Middle frontal gyrus (tissue), 1 donor: ENCODE data around the gene AGBL4.

Experiments used
- DNase-seq: peaks from one replicate; pipeline ENCODE4 v3.0.0-alpha.2; 2015; ENCODE audit warnings: low spot score; ENCODE audit errors: extremely low spot score

AGBL4 gene

DNA sequence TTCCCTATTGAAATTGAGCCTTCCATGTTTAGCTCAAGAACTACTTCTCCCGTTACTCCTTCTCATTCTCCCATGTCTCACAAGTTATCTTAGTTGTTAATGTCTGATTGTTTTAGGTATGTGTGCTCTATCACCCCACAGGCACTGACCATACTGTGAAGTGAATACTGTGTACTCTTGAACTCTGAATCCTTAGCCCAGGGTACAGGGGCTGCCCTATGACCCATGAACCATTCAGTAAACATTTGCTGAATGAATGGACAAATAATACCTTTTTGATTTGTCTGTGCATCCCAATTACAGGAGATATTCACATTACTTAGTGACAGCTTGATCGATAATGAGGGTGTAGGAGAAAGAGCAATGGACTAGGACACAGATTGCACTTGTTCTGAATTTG, 1077.7 kb downstream of the AGBL4 start:
- DNase-seq, result no peak

DNA sequence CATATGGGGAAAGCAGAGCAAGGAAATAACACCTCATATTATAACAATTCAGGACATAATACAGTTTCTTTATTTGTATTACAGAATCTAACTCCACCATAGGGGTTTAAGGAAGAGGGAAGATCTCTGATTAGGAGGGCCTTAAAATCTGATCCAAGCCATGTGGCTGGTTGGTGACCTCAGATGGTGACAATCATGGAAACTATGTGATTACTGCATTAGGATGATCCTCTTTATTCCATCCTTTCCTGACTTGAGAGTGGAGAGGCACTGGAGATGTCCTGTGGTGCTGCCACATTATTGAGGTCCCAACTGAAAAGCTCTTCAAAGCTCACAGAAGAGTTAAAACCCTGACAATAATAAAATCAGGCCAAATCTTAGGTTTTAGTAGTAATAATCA, 1078.9 kb downstream of the AGBL4 start:
- no peak for DNase-seq

DNA sequence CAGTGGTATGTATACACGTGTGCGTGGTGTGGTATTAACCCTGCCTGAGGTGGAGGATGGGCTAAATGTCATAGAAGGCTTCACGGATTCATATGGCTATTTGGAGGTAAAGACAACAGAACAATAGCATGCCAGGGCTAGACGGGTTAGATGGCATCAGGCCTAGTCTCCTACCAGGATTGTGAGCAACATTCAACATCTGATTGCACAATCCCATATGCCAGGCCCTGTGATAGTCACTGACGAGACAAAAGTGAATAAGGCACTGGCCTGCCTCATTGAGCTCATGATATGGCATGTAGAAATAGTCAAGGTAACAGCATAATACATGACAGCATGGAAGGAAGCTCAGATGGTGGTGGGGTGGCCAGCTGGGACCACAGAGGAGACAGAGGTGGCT, 1079.9 kb downstream of the AGBL4 start:
- DNase-seq, result no peak

DNA sequence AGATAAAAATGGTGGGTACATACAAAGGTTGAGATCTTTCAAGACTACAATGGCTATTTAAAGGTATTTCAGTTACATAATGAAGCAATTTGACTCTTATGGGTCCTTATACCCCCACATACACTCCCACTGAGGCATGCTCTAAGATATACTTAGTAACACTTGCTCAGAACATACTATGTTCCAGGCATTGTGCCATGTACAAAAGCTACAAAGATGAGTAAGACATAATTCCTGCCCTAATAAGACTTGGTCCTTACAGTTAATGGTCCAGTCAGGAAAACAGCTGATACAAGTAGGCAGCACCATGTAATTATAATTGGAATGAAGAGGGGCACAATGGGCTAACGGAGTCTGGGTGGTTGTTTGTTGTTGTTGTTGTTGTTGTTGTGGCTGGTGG, 1080.4 kb downstream of the AGBL4 start:
- no peak for DNase-seq

DNA sequence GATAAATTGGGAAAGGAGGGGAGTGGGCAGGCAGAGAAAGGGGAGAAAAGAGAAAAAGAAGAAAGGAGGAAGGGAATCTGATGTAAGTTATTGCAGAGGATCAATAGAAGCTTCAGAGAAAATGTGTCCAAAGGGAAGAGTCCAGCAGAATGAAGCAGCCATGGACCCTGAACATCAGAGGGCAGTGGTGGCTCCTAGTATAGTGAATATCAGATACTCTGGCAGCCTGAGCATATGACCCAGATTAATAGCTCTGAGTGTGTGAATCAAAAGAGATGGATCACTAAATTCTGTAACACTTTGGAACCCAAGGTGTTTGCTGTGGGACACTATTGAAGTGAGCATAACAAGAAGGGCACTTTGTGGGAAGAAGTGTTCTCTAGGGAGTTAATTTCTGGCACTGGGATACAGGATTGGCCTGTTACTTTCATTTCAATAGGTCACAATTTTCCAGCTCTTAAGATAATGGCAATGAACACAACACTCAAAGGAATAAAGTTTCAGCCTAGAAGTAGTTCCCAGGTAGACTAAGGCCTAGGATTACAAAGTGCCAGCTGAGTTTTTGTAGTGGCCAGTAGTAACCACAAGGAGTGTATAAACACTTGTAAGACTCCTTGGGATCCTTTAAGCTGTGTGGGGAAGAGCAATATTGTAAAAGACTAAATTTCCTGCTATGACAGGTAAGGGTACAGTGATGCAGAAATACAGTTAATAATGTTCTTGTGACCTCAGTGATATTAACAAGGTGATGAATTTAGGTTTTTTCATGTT, 1082.6 kb downstream of the AGBL4 start:
- no peak for DNase-seq

DNA sequence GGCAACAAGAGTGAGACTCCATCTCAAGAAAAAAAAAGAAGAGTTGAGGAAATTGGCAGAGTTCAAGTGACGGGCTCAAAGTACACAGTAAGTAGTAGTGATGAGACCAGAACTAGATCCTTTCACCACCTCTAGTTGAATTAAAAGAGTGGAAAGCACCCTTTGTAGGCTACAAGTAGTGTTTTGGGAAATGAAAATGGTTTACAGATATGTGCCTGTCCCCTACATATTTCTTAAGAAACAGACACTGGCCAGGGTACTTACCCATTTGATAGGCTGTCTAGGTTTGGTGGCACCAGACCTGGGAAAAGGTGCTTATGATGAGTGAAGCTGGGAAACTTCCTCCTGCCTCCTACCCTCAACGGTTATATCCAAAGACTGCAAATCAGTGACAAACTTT, 1083.4 kb downstream of the AGBL4 start:
- no peak for DNase-seq

DNA sequence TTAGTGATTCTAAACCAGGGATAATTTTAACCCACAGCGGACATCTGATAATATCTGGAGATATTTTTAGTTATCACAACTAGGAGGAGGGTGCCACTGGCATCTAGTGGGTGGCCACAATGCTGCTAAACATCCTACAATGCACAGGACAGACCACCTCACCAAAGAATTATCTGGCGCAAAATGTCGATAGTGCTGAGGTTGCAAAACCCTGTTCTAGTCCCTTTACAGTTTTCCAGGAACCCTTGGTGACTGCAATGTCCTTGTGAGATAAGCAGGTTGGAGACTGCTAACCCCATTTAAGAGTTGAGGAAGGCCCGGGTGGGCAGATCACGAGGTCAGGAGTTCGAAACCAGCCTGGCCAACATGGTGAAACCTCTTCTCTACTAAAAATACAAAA, 1083.9 kb downstream of the AGBL4 start:
- DNase-seq, result no peak

DNA sequence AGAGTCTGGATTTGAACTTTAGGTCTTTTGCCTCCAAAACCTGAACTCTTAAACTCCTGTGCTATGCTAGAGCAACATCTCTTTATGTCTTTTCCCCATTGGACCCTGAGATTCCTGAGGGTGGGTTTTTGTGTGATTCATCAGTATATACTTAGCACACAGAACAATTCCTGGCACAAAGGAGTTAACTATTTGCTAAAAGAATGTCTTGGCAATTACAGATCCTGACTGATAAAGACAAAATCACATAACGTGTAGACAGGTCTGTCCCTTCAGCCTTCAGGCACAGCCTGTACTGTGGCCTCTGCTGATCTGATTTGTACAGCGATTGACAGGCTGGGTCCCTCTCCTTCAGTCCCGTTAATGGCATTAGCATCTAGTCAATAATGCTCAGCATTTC, 1084.7 kb downstream of the AGBL4 start:
- DNase-seq, result no peak

DNA sequence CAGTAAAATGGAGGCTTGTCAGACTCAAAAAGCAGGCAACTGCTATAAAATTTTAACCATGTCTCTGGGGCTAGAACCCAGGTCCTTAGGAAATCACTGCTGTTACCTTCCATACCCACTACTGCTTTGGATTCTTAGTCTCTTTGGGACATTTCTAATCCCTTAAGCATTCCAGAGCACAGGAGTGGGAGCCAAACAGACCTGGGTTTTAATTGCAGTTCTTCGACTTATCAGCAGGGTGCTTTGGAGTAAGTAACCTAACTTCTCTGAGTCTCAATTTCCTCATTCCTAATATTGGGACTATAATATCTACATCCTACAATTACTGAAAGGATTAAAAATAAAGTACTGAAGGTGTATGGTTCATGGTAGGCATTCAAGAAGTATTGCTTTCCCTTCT, 1086.0 kb downstream of the AGBL4 start:
- no peak for DNase-seq

DNA sequence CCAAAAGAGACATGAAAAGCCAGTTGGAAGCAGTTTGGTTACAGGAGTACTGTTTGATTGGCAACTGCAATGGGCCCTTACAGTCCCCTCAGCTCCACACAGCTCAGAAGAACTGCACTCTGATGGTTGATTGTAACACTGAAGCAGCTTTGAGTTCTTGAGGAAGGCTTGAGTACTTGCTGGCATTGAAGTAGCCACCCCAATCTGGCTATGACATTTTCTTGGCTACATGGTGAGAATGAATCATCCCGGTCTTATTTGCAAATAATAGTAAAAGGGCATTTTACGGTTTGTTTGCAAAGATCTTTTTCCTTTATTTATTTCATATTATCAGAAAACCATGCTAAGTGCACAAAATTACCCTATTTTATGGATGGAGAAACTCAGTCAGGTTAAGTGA, 1087.3 kb downstream of the AGBL4 start:
- DNase-seq, result no peak

DNA sequence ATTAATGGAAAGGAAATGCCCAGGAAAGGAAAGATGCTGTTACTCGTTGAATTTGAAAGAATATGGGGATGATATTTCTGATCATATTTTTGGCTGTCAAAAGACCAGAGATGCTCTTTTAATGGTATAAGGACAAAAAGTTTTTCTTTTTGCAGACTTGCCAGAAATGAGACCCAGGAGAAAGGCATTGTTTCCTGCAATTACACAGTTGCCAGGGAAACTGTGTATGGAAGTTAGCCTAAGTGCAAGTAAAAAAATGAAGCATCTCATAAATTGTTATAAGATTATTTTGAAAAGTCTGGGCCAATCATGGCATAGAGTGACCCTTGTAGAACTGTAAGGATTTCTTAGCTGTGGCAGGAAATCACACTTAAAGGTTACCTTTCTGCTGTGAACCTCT, 1091.4 kb downstream of the AGBL4 start:
- no peak for DNase-seq

DNA sequence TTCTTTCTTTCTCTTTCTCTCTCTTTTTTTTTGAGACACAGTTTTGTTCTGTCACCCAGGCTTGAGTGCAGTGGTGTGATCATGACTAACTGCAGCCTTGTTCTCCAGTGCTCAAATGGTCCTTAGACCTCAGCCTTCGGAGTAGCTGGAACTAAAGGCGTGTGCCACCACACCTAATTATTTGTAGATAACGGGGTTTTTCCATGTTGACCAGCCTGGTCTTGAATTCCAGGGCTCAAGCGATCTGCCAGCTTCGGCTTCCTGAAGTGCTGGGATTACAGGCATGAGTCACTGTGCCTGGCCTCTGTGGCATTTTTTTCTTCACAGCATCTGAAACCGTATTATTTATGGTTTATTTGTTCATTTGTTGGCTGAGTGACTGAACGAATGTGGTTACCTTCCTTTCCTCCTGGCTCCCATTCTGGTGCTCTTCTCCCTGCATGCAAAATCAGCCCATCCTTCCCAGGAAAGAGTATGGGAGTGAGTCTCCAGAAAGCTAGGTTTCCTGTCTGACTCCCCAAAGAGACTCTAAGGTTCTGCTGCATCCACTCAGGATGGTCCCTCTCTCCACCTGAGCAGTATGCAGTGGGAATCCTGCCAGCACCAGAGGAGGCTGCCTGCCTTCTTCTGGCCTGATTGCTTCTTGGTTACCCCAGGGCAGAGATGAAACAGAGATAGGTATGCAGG, 1092.1 kb downstream of the AGBL4 start:
- DNase-seq, result no peak

DNA sequence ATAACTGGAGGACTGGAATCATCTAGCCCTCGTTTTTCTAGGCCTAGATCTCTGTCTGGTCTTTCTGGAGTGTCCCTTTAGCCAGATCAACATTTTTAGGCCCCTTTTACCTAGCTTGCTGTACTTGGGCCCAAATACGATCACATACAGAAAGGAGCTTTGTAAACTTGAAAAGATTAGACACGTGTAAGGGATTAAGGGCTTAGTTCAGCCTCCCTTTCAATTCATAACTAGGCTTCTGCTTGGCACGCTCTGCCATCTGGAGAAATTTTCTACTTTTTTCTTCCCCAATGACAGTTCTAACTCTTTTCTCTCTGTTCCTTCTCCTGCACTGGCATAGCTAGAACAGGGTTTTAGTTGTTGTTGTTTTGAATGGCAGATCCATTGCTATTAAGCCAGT, 1093.7 kb downstream of the AGBL4 start:
- DNase-seq, result no peak

DNA sequence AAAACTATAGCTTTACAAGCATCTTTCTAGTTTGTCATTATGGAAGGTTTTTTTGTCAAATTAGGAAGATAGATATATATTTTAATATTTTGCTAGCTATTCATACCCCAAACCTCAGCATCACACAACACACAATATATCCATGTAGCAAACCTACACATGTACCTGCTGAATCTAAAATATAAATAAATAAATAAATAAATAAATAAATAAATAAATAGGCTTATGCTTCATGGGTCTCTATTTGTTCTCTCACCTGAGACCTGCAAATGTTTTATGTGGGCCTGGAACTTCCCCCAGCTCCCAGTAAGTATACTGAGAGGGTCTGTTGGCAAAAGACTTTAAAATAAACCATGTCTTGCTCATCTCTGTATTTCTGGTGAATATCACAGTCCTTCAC, 1099.7 kb downstream of the AGBL4 start:
- DNase-seq, result no peak

DNA sequence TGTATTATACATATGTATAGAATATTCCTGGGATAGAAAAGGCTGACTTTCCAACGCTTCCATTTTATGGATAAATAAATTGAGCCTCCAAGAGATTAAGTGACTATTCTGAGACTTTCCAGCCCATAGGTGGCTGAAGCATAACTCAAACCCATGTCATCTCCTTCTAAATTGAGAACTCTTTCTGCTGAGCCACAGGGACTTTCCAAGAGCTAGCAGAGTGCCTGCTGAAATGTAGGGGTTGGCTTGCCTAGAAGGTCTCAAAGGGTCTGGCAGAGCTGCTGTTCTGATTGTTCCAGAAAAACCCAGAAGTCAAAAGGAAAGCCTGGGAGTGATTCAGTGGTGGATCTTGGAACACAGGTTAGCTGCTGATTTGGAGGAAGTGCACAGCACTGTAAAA, 1100.6 kb downstream of the AGBL4 start:
- no peak for DNase-seq

DNA sequence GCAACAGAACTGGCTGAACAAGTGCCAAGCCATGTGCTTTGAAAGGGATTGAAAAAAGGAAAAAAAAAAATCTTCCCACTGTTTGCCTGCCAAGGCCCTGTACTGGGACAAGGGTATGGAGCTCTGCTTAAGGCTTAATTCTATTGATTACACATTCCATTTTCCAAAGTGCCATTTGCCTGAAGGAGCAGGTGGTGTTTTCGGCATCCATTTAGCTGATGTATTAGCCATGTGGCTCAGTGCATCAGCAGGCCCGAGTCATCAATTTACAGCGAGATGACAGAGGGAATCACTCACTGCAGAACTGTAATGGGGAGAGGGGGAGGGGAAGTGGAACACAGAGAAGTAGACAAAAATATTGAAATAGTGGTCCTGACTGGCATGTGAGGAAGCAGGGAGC, 1102.9 kb downstream of the AGBL4 start:
- DNase-seq, result no peak

DNA sequence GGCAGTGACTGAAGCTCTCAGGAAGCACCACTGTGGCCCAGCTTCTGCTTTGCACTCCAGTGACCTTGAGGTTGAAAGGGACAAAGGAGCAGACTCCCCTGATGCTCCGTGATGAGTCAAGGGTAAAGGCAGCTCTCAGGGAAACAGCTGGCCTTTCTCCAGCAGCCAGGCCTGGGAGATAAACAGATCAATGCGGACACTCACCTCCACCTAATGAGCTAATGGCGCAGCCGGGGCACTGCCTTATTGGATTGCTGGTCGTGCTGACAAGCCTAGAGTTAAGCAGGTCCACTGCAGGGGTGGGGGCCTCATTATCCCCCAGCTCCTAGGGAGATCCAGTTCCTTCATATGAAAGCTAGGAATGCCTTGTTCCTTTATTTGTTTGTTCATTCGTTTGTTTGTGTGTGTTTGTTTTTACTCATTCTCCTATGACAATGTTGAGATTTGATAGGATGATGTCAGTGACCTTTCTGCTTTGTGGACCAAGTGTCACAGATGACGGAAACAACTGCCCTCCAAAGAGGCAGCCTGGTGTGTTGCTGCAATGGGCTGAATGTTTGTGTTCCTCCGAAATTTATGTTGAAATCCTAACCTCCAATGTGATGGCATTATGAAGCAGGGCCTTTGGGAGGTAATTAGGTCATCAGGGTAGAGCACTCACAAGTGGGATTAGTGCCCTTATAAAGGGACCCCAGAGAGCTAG, 1105.7 kb downstream of the AGBL4 start:
- DNase-seq, result no peak

DNA sequence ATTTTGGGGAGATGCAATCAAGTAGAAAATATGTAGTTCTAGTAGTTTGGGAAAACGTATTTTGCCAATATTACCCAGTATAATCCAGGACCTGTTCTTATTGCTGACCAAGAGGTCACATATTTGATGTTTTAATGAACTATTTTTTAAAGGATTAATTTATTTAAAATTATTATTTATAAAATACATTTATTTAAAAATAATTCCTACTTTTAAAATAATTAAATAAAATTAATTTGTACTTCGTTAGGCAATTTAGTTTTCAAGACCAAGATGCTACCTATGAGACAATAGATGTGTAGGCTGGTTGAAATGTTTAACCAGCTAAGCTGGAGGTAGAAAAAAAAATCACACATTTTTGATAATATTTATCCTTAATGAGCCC, 1106.7 kb downstream of the AGBL4 start:
- DNase-seq, result no peak

DNA sequence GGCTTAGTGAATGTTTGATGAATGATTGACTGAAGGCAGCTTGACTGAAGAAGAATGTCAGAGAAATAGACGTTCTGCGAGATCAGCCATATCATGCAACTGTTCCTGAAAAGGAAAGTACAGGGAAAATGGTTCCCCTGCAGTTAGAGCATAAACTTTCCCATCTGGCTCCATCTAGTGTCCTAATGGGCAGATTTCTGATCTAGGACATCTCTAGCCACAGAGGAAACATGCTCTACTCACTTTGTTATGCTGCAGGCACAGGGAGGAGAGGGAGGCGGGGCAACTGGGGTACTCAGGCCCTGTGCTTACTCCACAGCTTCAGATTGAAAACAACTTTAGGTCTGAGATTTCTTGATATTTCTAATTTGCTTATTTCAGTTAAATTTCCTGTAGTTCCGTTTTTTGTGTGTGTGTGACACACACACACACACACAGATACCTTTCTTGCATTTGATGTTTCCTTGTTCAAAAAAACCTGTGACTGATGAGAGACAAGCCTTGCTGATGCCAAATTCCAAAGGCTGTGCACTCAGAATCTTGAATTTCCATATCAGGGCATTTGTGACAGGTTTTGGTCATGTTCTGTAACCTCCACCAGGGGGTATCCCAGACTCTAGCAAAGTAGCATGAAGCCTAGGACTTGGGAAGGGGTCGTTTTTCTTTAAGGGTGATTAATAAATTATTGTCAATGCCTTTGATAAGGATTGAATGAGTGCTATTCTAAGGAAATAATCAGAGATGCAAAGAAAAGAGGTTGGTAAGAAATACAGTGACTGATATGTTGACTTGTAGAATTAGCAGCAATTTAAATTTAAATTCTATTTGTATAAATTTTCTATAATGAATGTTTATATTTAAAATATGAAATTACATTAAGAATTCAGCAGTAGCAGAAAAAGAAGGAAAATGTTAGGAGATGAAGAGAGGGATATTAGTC, 1107.4 kb downstream of the AGBL4 start:
- DNase-seq, result no peak

DNA sequence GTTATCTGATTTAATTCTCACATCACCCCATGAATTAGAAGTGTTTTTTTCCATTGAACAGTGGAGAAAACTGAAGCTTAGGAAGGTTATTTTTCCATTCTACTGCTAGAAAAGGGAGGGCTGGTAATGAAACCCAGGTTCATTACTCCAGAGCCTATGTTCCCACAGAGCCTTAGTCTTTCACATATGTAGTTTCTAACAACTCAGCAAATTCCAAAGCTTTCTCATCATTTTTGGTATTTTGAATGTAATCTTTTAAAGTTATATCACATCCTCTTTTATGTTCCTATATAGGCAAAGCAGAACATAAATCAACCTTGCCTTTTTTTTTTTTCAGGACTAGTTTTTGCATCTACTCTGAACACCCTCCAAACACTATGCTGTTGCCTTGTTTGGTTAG, 1115.1 kb downstream of the AGBL4 start:
- no peak for DNase-seq

DNA sequence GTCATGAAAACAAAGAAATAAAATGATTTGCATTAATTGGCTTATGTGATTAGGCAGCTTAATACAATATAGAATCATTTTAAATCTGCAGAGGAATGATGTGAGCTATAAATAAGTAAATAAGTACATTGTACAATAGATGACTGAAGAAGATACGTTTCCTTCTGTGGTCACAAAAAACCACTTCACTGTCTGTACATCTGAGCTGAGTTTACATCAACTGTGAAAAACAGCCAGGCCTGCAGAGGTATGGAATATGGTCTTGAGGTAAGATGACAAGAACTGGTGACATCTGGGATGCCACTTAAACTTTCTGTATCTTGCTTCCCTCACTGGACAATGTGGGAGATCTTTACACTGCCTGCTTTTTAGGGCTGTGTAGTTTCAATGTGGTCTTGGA, 1117.0 kb downstream of the AGBL4 start:
- no peak for DNase-seq

DNA sequence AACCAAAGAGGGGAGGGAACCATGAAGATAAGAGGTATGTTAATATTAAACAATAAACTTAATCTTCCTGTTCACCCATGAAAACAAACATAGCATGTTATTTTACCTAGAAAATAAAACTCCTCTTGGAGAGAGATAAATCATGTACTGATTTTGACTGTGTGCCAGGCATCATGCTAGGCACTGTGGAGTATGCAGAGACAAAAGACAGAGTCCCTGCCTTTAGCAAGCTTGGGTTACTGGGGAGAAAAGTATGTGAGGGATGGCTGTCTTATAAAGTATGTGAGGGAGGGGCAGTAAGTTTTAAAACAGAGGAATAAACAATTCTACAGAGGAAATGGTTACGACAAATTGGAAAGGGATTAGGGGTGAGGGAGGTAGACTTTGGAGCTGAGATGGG, 1117.6 kb downstream of the AGBL4 start:
- DNase-seq, result no peak
